Measurements from ENCODE around the gene MORF4L2.
"Not testable (repeated sequence)": the region's sequence is repeated elsewhere in the genome, so short reads cannot be mapped to it uniquely, and the experiment has no call there.

MORF4L2 gene

DNA sequence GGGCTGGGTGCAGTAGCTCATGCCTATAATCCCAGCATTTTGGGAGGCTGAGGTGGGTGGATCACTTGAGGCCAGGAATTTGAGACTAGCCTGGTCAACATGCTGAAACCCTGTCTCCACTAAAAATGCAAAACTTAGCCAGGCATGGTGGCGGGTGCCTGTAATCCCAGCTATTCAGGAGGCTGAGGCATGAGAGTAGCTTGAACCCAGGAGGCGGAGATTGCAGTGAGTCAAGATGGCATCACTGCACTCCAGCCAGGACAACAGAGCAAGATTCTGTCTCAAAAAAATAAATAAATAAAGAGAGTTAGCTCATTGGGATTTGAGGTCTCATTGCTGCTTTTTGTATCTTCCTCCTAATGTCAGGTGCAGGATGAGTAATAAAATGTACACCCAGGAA, 29.4 kb downstream of the MORF4L2 start:
- not testable (repeated sequence) for ATAC-seq, H3K27ac Mint-ChIP-seq, DNase-seq, H3K27me3 Mint-ChIP-seq, H3K4me1 Mint-ChIP-seq, H3K4me3 Mint-ChIP-seq
- peaks cover 13 to 14% of the 10 kb centered on the region in 2 donors for H3K9me3 Mint-ChIP-seq

DNA sequence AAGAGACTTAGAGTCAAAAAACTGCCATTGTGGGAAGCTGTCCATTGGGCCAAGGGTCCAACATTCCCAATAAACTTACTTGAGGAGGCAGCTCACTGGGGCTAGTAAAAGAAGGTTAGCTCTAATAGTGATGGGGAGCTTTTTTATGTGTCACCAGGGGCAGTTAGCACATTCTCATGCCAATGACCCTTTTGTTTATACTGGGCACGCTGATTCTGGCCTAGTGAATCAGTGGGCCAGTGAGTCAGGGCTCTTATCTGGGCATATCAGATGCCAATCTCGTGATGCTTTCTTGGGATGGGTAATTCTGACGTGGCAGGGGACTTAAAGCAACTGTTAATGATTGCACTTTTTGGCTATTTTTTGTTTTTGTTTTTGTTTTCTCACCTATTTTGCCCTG, 29.9 kb downstream of the MORF4L2 start:
- DNase-seq (no peak), ATAC-seq (no peak)
- no peak overlapping the region for H3K4me3 Mint-ChIP-seq
- no peaks in the 10 kb centered on the region for H3K27me3 Mint-ChIP-seq
- peaks cover 13 to 14% of the 10 kb centered on the region in 2 donors for H3K9me3 Mint-ChIP-seq
- peaks cover 6% of the 10 kb centered on the region for H3K4me1 Mint-ChIP-seq
- H3K27ac Mint-ChIP-seq, result no peak overlapping the region

DNA sequence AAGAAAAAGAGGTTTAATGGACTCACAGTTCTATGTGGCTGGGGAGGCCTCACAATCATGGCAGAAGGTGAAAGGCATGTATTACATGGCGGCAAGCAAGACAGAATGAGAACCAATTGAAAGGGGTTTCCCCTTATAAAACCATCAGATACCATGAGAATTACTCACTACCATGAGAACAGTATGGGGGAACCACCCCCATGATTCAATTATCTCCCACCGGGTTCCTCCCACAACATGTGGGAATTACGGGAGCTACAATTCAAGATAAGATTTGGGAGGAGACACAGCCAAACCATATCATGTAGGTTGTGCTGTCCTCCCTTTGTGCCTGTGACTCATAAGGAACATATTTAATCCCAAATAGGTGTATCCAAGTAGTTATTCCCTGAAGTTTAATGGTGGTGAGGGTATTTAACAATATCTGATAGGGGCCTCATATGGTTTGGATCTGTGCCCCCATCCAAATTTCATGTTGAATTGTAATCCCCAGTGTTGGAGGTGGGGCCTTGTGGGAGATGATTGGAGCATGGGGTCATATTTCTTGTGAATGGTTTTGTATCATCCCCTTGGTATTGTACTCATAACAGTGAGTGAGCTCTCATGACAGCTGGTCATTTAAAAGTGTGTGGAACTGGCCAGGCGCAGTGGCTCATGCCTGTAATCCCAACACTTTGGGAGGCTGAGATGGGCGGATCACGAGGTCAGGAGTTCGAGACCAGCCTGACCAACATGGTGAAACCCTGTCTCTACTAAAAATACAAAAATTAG, 31.1 kb downstream of the MORF4L2 start:
- not testable (repeated sequence) for H3K27ac Mint-ChIP-seq, ATAC-seq, H3K27me3 Mint-ChIP-seq, H3K4me1 Mint-ChIP-seq, H3K4me3 Mint-ChIP-seq, DNase-seq
- H3K9me3 Mint-ChIP-seq, result peaks cover 13 to 14% of the 10 kb centered on the region in 2 donors

DNA sequence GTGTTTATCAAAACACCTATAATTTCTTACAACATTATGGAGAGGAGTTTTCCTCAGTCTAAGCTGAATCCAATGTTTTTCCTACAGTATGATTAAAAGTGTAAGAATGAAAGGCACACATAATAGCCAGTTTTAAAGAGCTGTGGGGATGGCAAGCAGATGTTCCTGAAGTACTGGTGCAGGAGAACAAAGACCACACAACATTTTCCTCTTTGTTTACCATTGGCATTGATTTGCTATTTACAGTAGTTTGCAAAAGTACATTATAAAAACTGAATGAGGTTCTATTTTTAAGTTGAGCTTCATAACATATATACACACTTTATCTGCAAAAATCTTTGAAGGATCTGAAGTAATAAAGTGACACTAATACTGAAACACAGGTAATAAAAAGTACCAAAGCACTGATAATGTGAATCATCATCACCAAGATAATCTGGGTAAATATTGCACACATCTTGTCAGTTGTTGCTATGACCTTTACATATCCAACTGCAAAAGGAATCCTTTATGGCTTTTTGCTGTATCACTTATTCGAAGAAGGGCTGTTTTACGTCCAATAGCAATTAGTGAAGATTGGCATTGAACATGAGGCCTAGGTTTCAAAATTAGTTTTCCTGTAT, 35.2 kb downstream of the MORF4L2 start:
- Mint-ChIP-seq H3K27ac (no peak overlapping the region), H3K27me3 (no peaks in the 10 kb centered on the region), H3K9me3 (peaks cover 5 to 7% of the 10 kb centered on the region in 2 donors), H3K4me1 (peaks cover 4% of the 10 kb centered on the region), H3K4me3 (no peak overlapping the region)
- ATAC-seq (no peak), DNase-seq (no peak)

DNA sequence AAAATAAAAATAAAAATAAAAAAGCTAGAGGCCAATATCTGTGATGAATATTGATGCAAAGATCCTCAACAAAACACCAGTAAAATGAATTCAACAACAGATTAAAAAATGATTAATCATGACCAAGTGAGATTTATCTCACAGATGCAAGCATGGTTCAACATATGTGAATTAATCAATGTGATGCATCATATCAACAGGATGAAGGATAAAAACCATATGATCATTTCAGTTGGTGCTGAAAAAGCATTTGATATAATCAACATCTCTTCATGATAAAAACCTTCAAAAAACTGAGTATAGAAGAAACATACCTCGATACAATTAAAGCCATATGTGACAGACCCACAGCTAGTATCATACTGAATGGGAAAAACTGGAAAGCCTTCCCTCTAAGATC, 38.9 kb downstream of the MORF4L2 start:
- Mint-ChIP-seq H3K27me3 (peaks cover 17% of the 10 kb centered on the region), H3K4me3 (no peak overlapping the region), H3K27ac (no peak overlapping the region), H3K9me3 (no peaks in the 10 kb centered on the region), H3K4me1 (no peaks in the 10 kb centered on the region)
- no peak for ATAC-seq
- no peak for DNase-seq

DNA sequence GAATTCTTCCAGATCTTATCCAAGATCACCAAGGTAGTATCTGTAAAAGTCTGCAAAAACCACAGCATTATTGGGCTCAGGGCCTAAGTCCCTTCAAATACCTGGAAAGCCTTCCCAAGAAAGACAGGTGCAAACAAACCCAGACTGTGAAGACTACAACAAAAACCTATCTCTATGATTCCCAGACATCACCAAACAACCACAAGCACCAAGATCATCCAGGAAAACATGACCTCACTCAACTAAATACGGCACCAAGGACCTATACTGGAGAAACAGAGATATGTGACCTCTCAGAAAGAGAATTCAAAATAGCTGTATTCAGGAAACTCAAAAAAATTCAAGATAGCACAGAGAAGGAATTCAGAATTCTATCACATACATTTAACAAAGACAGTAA, 42.4 kb downstream of the MORF4L2 start:
- no peak for DNase-seq
- Mint-ChIP-seq H3K27me3 (peaks cover 17% of the 10 kb centered on the region), H3K4me3 (no peak overlapping the region), H3K4me1 (no peaks in the 10 kb centered on the region), H3K27ac (no peak overlapping the region), H3K9me3 (no peaks in the 10 kb centered on the region)
- ATAC-seq, result no peak

DNA sequence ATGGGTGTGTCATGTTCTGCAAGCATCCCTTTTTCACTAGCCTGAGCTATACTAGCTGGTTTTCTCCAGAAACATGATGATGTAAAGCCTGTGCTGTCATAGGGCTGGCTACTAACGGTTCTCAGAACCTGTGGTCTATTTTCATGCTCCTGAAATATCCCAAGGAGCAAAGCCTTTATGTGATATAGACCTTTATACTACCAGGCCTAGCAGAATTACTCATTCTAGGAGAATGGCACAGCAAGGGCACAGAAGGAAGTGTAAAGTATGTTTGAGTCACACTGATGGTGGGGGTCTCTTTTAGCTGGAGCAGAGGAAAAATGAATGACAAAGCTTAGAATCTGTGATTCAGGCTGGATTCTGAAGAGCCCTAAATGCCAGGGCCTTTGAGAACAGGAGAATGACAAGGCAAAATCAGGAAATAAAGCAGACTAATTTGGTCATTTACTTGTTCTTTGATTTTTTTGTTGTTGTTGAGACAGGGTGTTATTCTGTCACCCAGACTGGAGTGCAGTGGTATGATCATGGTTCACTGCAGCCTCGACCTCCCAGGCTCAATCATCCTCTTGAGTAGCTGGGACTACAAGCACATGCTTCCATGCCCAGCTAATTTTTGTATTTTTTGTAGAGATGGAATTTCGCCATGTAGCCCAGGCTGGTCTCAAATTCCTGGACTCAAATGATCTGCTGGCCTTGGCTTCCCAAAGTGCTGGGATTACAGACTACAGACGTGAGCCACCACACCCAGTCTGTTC, 45.9 kb downstream of the MORF4L2 start:
- Mint-ChIP-seq H3K4me1 (no peaks in the 10 kb centered on the region), H3K27ac (no peak overlapping the region), H3K9me3 (no peaks in the 10 kb centered on the region), H3K4me3 (no peak overlapping the region), H3K27me3 (peaks cover 17% of the 10 kb centered on the region)
- DNase-seq (no peak), ATAC-seq (no peak)

DNA sequence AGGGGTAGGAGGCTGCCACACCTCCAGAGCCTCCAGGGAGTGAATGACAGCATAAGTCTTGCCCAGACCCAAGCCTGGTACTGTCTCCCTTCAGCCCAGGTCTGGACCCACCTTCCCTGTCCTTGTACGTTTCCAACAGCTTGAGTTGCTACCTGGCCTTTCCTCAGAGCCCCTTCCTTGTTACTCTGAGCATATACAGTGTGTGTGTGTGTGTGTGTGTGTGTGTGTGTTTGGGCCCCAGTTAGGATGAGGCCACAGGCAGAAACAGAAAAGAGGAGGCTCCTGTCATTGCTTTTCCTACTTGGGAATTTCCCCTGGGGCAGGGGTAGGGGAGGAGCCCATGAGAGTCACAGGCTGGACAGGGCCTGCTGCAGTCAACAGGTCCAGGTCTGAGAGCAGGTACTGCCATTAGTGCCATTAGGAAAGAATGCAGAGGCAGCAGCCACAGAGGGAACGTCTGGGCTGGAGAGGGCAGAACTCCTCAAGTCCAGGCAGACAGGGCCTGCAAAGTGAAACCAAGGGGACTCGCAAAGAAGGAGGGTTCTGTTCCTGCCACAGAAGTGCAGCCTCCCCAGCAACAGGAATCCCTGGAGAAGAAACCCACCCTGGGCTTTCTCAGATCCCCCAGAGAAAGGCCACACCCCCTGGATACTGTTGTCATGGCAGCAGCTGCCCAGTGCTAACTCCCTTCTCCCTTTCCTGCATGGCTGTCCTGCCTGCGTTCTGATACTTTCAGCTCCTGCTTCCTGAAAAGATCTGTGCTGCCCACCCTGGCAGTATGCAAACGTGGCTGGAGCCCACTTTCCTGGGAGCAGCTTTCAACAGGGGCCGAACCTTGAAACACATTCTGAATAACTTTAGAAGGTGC, 47.8 kb downstream of the MORF4L2 start:
- H3K27ac Mint-ChIP-seq, H3K4me3 Mint-ChIP-seq, H3K4me1 Mint-ChIP-seq, ATAC-seq, H3K27me3 Mint-ChIP-seq, H3K9me3 Mint-ChIP-seq, DNase-seq: not testable (repeated sequence)

DNA sequence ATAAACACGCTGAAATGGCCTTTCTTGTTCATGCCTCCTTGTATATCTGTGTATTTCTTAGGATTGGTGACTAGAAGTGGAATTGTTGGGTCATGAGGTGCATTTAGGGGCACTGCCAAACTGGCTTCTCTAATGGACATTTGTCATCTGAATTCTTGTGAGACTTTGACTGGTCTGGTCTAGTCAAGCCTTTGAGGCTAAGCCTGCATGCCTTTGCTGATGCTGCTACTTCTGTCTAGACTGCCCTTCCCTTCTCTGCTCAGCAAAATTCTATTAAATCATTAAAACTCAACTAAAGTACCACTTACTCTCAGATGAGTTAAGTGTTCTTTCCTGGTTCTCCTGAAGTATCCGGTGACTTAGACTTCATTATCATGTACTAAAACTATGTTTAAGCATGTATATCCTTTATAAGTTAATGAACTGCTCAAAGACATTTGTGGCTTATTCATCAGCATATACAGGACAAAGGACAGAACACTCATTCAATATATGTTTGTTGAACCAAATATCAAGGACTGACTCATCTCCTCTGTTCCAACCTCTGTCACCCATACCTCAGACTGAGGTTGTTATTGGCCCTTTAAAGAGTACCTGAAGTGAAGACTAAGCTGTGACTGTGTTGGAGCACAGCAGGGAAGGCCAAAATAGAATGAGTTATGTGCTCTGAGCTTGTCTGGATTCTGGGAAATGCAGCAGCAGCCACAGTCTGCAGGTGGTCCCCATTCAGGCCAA, 48.7 kb downstream of the MORF4L2 start:
- H3K4me1 Mint-ChIP-seq, result no peaks in the 10 kb centered on the region
- H3K27ac Mint-ChIP-seq, result no peak overlapping the region
- no peaks in the 10 kb centered on the region for H3K27me3 Mint-ChIP-seq
- no peak for ATAC-seq
- no peak overlapping the region for H3K4me3 Mint-ChIP-seq
- no peaks in the 10 kb centered on the region for H3K9me3 Mint-ChIP-seq
- no peak for DNase-seq

DNA sequence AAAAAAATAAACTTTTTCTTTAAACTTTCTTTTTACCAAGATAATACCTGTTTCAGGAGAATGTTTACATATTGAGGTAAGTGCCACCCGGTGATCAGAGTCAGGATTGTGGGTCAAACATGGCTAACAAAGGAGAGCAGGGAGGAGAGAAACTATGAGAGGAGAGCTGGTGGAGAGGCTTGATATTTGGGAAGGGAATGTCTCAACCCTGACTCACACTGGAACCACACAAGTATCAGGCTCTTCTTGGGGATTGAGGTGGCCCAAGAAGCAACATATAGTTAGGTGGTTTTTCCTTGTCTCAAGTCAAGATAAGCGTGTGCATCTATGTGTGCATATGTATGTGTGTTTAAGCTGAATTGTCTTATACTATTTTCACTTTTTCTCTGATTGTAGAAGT, 51.1 kb downstream of the MORF4L2 start:
- H3K4me3 Mint-ChIP-seq, result no peak overlapping the region
- ATAC-seq (no peak), DNase-seq (no peak)
- no peak overlapping the region for H3K27ac Mint-ChIP-seq
- H3K9me3 Mint-ChIP-seq, result no peaks in the 10 kb centered on the region
- H3K27me3 Mint-ChIP-seq, result no peaks in the 10 kb centered on the region
- H3K4me1 Mint-ChIP-seq, result no peaks in the 10 kb centered on the region

DNA sequence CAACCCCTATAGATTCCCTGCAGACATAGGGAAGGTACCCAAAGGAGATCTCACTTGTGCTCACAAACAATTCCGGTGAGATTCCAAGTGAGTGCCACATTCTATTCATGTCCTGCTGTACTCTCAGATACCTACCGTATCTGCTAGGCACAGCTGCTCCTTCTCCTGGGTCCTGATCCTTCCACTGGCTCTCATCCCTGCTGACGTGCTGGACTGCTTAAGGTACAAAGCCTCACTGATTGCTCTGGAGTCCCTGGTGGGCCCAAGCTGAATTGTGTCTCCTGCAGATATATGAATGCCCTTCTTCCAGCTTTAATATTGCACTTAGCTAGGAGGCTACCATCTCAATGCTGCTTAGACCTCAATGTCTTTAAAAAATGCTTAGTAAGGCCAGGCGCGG, 55.4 kb downstream of the MORF4L2 start:
- Mint-ChIP-seq H3K27ac (no peak overlapping the region), H3K27me3 (no peaks in the 10 kb centered on the region), H3K4me1 (peaks cover 24% of the 10 kb centered on the region), H3K4me3 (no peak overlapping the region), H3K9me3 (no peaks in the 10 kb centered on the region)
- DNase-seq, result no peak
- no peak for ATAC-seq

DNA sequence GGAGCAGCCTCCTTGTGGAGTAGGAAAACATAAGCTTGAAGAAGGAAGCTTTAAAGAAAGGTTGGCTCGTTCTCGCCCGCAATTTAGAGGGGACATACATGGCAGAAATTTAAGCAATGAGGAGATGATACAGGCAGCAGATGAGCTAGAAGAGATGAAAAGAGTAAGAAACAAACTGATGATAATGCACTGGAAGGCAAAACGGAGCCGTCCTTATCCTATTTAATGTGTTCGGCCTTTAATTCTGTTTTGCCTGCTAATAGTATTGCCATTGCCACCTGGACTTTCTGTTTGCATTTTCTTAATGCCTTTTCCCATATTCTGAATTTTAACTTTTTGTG, 56.4 kb downstream of the MORF4L2 start:
- Mint-ChIP-seq H3K9me3 (no peaks in the 10 kb centered on the region), H3K4me3 (peak overlapping the region; percentile 87 to 94)

DNA sequence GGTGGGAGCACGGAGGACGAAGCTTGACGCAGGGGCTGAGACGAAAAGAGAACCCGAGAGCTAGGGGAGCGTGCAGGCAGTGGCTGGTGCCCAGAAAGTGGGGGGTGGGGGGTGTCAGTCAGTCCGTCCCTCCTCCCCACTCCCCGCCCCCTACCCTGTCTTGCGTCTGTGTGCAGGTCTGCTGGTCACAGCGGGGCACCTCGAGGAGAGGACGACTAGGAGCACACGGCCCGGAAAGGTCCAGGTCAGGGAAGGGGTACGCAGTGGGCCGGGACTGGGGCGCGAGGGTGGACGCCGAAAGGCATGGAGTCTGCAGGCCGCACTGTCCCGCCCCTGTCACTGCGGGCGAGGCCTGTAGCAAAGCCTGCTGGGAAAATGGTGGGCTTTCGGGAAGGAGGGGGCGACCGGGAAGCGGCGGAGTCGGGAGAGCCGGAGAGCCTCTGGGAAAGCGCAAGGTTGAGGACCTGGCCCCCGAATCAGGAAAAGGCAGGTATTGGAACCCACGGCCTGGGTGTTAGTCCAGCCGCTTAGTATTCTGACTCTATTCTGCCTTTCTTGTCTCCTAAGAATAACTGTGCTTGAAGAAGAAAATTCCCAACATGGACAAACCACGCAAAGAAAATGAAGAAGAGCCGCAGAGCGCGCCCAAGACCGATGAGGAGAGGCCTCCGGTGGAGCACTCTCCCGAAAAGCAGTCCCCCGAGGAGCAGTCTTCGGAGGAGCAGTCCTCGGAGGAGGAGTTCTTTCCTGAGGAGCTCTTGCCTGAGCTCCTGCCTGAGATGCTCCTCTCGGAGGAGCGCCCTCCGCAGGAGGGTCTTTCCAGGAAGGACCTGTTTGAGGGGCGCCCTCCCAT, 57.0 kb downstream of the MORF4L2 start:
- ATAC-seq, result peak; percentile 72
- DNase-seq, result peak; percentile 5 to 11
- H3K4me1 Mint-ChIP-seq, result peaks cover 24% of the 10 kb centered on the region
- H3K27me3 Mint-ChIP-seq, result no peaks in the 10 kb centered on the region
- H3K9me3 Mint-ChIP-seq, result no peaks in the 10 kb centered on the region
- peak overlapping the region; percentile 87 to 93 for H3K27ac Mint-ChIP-seq
- H3K4me3 Mint-ChIP-seq, result peak overlapping the region; percentile 87 to 94

More for the DNA sequence above, 56.4 kb downstream of the MORF4L2 start:
- H3K27me3 Mint-ChIP-seq, result no peaks in the 10 kb centered on the region
- H3K4me1 Mint-ChIP-seq, result peaks cover 24% of the 10 kb centered on the region
- H3K27ac Mint-ChIP-seq, result peak overlapping the region in 1 of 2 donors; percentile 87
- ATAC-seq, result no peak
- DNase-seq, result no peak
